HepG2 (cell line): ENCODE results near the gene RBM45. TPM values are rescaled to one million over a fixed set of nuclear protein-coding genes. Genes with fewer than 3 reads are reported as not detected.
A peak's percentile ranks its signal among the peaks of the same experiment; 100 is the strongest.

Source experiments
- BRCA1 ChIP-seq: sonication (generic); formaldehyde crosslinking; IDR thresholded peaks from 2 replicates; pipeline ENCODE4 v1.4.0; 2020; ENCODE audit warnings: missing genetic modification reagents
- EEA1 ChIP-seq: sonication (generic); formaldehyde crosslinking; IDR thresholded peaks from 2 replicates; pipeline ENCODE4 v1.5.1; 2020; ENCODE audit warnings: mild to moderate bottlenecking, missing genetic modification reagents, borderline replicate concordance
- NAIF1 ChIP-seq: sonication (generic); formaldehyde crosslinking; IDR thresholded peaks from 2 replicates; pipeline ENCODE4 v1.5.0; 2020; ENCODE audit warnings: mild to moderate bottlenecking, missing genetic modification reagents, borderline replicate concordance
- NKX3-1 ChIP-seq: sonication (generic); formaldehyde crosslinking; IDR thresholded peaks from 2 replicates; pipeline ENCODE4 v1.5.0; 2020; ENCODE audit warnings: missing genetic modification reagents
- SMAD1 ChIP-seq: sonication (generic); formaldehyde crosslinking; IDR thresholded peaks from 2 replicates; pipeline ENCODE4 v1.4.0; 2020; ENCODE audit warnings: missing genetic modification reagents, low read depth, mild to moderate bottlenecking, borderline replicate concordance
- SMC3 ChIP-seq: IDR thresholded peaks from 2 replicates; pipeline ENCODE4 v1.6.1; 2011; ENCODE audit warnings: low read length, improper control_type of control experiment
- SP1 ChIP-seq, 2 experiments: fragments of 450-650 bp in 1 of 2; sonication (generic) in 1 of 2; formaldehyde crosslinking in 1 of 2; IDR thresholded peaks; 2 replicates each; pipeline versions ENCODE4 v1.4.0 to v1.6.1; 2016 to 2020; ENCODE audit warnings: missing genetic modification reagents in 1 of 2
- SRSF1 ChIP-seq: fragments of 200-400 bp; formaldehyde crosslinking; optimal IDR thresholded peaks from 2 replicates; pipeline ENCODE3; 2017; ENCODE audit warnings: mild to moderate bottlenecking, low read depth, low read length, moderate library complexity
- ZBTB42 ChIP-seq: sonication (generic); formaldehyde crosslinking; IDR thresholded peaks from 2 replicates; pipeline ENCODE4 v1.5.0; 2020; ENCODE audit warnings: mild to moderate bottlenecking, missing genetic modification reagents
- ZKSCAN8 ChIP-seq: IDR thresholded peaks from 2 replicates; pipeline ENCODE4 v1.6.1; 2016; ENCODE audit warnings: borderline replicate concordance, missing genetic modification reagents, missing compliant biosample characterization
- ZNF546 ChIP-seq: sonication (generic); formaldehyde crosslinking; conservative IDR thresholded peaks from 2 replicates; pipeline ENCODE4 v1.8.1; 2023; ENCODE audit warnings: mild to moderate bottlenecking, missing genetic modification reagents
- ZNF672 ChIP-seq: sonication (generic); formaldehyde crosslinking; IDR thresholded peaks from 2 replicates; pipeline ENCODE4 v1.8.1; 2022; ENCODE audit warnings: missing genetic modification reagents
- ZNF792 ChIP-seq: IDR thresholded peaks from 2 replicates; pipeline ENCODE4 v1.6.1; 2016
- polyA plus RNA-seq, 8 experiments: library from polyadenylated mRNA; depleted of rRNA in 3 of 8; stranded (reverse) in 7 of 8; unstranded in 1 of 8; fragments of >200 nt; fragmentation: Illumina TruSeq in 4 of 8; extraction: Trizol in 4 of 8; gene quantifications; 2 replicates each; pipeline versions ENCODE4 v1.2.1 to v1.2.3, GENCODE V29; 2011 to 2016; ENCODE audit warnings: low read depth in 4 of 8, missing spikeins in 1 of 8, mixed read lengths in 1 of 8; ENCODE audit not compliant: insufficient read depth in 1 of 8
- total RNA-seq, 5 experiments: library from RNA; depleted of rRNA; stranded (reverse); fragments of >200 nt; fragmentation: Illumina TruSeq; extraction: Trizol; gene quantifications; 2 replicates each; pipeline ENCODE4 v1.2.3, GENCODE V29; 2016; ENCODE audit warnings: low read depth in 1 of 5
- TF ChIP-seq, protein P1 (sequence below): sonication (generic); formaldehyde crosslinking; IDR thresholded peaks from 2 replicates; pipeline ENCODE4 v1.4.0; 2020; ENCODE audit warnings: missing genetic modification reagents, borderline replicate concordance
- TF ChIP-seq, protein P2 (sequence below): sonication (generic); formaldehyde crosslinking; IDR thresholded peaks from 2 replicates; pipeline ENCODE4 v1.8.1; 2023; ENCODE audit warnings: mild to moderate bottlenecking, missing genetic modification reagents
- TF ChIP-seq, protein P3 (sequence below): IDR thresholded peaks from 2 replicates; pipeline ENCODE4 v1.6.1; 2018; ENCODE audit warnings: missing genetic modification reagents, mild to moderate bottlenecking, missing compliant biosample characterization
- TF ChIP-seq, protein P4 (sequence below): sonication (generic); formaldehyde crosslinking; IDR thresholded peaks from 2 replicates; pipeline ENCODE4 v1.9.0; 2022; ENCODE audit warnings: missing genetic modification reagents, mild to moderate bottlenecking, borderline replicate concordance
- TF ChIP-seq, protein P5 (sequence below): IDR thresholded peaks from 2 replicates; pipeline ENCODE4 v1.6.1; 2016; ENCODE audit warnings: mild to moderate bottlenecking, missing biosample characterization, missing genetic modification reagents

The RBM45 gene
- total and polyA plus RNA-seq, 2 of the 13 experiments (the other 11 are each of a cell fraction or from before 2014, with no cell fraction given), result 5.7 to 25.2 TPM

DNA sequence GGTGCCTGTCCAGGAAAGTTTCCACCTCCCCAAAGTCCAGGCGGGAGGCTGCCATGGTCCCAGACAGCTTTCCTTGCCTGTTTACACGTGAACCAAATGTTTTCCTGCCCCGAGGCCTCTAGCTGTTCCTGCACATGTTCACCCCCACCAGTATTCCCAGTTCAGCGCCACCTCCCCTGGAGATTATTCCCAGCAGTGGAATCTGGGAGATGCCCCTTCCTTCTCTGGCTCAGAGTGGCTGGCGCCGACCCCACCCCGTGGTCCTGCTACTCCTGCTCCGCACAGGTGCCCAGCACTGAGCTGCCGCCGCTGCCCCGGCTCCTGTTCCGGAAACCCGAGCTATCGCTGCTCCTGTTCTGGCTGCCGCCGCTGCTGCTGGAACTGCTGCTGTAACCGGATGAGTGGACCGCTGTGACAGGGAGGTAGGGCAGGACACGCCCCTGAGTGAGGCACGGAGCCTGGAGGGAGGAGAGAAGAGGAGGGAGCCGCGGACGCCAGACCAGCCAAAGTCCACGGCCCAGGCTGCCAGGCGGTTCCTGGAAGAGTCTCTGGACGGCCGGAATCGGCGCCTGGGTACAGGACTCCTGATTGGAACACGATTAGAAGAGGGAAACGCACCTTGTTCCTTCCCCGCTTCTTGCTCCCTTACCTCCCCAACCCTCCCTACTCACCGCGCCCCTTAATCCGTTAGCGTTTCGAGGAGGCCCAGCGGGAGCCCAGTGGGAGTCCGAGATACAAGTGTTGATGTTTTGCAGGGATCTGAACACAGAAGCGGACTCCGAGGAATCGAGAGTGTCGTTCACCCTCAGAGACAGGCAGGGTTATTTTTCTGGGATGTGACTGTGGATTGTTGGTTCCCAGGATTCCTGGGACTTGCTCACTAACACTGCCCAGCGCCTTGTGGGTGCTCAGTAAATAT, 39.6 kb upstream of the RBM45 start, which contains the start of gene PDE11A (continued):
- TF ChIP-seq, protein P1, sequence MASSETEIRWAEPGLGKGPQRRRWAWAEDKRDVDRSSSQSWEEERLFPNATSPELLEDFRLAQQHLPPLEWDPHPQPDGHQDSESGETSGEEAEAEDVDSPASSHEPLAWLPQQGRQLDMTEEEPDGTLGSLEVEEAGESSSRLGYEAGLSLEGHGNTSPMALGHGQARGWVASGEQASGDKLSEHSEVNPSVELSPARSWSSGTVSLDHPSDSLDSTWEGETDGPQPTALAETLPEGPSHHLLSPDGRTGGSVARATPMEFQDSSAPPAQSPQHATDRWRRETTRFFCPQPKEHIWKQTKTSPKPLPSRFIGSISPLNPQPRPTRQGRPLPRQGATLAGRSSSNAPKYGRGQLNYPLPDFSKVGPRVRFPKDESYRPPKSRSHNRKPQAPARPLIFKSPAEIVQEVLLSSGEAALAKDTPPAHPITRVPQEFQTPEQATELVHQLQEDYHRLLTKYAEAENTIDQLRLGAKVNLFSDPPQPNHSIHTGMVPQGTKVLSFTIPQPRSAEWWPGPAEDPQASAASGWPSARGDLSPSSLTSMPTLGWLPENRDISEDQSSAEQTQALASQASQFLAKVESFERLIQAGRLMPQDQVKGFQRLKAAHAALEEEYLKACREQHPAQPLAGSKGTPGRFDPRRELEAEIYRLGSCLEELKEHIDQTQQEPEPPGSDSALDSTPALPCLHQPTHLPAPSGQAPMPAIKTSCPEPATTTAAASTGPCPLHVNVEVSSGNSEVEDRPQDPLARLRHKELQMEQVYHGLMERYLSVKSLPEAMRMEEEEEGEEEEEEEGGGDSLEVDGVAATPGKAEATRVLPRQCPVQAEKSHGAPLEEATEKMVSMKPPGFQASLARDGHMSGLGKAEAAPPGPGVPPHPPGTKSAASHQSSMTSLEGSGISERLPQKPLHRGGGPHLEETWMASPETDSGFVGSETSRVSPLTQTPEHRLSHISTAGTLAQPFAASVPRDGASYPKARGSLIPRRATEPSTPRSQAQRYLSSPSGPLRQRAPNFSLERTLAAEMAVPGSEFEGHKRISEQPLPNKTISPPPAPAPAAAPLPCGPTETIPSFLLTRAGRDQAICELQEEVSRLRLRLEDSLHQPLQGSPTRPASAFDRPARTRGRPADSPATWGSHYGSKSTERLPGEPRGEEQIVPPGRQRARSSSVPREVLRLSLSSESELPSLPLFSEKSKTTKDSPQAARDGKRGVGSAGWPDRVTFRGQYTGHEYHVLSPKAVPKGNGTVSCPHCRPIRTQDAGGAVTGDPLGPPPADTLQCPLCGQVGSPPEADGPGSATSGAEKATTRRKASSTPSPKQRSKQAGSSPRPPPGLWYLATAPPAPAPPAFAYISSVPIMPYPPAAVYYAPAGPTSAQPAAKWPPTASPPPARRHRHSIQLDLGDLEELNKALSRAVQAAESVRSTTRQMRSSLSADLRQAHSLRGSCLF, result no peak
- TF ChIP-seq, protein P2, sequence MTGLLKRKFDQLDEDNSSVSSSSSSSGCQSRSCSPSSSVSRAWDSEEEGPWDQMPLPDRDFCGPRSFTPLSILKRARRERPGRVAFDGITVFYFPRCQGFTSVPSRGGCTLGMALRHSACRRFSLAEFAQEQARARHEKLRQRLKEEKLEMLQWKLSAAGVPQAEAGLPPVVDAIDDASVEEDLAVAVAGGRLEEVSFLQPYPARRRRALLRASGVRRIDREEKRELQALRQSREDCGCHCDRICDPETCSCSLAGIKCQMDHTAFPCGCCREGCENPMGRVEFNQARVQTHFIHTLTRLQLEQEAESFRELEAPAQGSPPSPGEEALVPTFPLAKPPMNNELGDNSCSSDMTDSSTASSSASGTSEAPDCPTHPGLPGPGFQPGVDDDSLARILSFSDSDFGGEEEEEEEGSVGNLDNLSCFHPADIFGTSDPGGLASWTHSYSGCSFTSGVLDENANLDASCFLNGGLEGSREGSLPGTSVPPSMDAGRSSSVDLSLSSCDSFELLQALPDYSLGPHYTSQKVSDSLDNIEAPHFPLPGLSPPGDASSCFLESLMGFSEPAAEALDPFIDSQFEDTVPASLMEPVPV, result 0 out of 2 replicates have a peak, but pooled peaks have one; percentile 27
- TF ChIP-seq SMC3 (no peak), SMAD1 (CRISPR knock-in tag) (0 out of 2 replicates have a peak, but pooled peaks have one; percentile 79), EEA1 (CRISPR knock-in tag) (peak; percentile 83), ZNF792 (CRISPR knock-in tag) (0 out of 2 replicates have a peak, but pooled peaks have one; percentile 78), ZBTB42 (CRISPR knock-in tag) (peak; percentile 87), NAIF1 (peak; percentile 82; the same call in 1 of the 2 replicates), SP1 (IDR thresholded peaks at IDR 0.05) (no peak), SP1 (CRISPR knock-in tag; IDR thresholded peaks at IDR 0.05) (peak; percentile 85), ZKSCAN8 (CRISPR knock-in tag) (peak; percentile 76; the same call in 1 of the 2 replicates), ZNF672 (CRISPR knock-in tag) (no peak; the same call in 1 of the 2 replicates), ZNF546 (CRISPR knock-in tag) (no peak), SRSF1 (no peak), NKX3-1 (CRISPR knock-in tag) (no peak), BRCA1 (no peak)
- TF ChIP-seq, protein P3, sequence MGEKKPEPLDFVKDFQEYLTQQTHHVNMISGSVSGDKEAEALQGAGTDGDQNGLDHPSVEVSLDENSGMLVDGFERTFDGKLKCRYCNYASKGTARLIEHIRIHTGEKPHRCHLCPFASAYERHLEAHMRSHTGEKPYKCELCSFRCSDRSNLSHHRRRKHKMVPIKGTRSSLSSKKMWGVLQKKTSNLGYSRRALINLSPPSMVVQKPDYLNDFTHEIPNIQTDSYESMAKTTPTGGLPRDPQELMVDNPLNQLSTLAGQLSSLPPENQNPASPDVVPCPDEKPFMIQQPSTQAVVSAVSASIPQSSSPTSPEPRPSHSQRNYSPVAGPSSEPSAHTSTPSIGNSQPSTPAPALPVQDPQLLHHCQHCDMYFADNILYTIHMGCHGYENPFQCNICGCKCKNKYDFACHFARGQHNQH, result peak; percentile 80; the same call in 1 of the 2 replicates
- TF ChIP-seq, protein P4, sequence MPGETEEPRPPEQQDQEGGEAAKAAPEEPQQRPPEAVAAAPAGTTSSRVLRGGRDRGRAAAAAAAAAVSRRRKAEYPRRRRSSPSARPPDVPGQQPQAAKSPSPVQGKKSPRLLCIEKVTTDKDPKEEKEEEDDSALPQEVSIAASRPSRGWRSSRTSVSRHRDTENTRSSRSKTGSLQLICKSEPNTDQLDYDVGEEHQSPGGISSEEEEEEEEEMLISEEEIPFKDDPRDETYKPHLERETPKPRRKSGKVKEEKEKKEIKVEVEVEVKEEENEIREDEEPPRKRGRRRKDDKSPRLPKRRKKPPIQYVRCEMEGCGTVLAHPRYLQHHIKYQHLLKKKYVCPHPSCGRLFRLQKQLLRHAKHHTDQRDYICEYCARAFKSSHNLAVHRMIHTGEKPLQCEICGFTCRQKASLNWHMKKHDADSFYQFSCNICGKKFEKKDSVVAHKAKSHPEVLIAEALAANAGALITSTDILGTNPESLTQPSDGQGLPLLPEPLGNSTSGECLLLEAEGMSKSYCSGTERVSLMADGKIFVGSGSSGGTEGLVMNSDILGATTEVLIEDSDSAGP (CRISPR knock-in tag), result peak; percentile 96
- TF ChIP-seq, protein P5, sequence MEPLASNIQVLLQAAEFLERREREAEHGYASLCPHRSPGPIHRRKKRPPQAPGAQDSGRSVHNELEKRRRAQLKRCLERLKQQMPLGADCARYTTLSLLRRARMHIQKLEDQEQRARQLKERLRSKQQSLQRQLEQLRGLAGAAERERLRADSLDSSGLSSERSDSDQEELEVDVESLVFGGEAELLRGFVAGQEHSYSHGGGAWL (CRISPR knock-in tag), result peak; percentile 41; the same call in 1 of the 2 replicates
